DOHH2 (cell line): ENCODE results near the gene GBP4.

Experiments
- H3F3A ChIP-seq: fragments of 200-600 bp; sonication (generic), shearing (Covaris generic); 2 replicates; pipeline ENCODE4 v1.6.0; 2016; ENCODE audit warnings: antibody characterized with exemption, mild to moderate bottlenecking; ENCODE audit not compliant: control insufficient read depth, insufficient read depth
- H3K27ac ChIP-seq: fragments of 200-600 bp; sonication (generic); 2 replicates; pipeline ENCODE4 v1.5.1; 2014; ENCODE audit warnings: low read depth, mild to moderate bottlenecking, low read length, moderate library complexity
- H3K27me3 ChIP-seq: fragments of 200-600 bp; sonication (generic); 2 replicates; pipeline ENCODE4 v1.6.1; 2014; ENCODE audit warnings: mild to moderate bottlenecking, low read length, mixed read lengths; ENCODE audit not compliant: control insufficient read depth
- H3K36me3 ChIP-seq: fragments of 200-600 bp; sonication (generic); 2 replicates; pipeline ENCODE4 v1.6.1; 2014; ENCODE audit warnings: mild to moderate bottlenecking, low read length, moderate library complexity, mixed read lengths; ENCODE audit not compliant: control insufficient read depth
- H3K4me1 ChIP-seq: fragments of 200-600 bp; sonication (generic); 2 replicates; pipeline ENCODE4 v1.6.1; 2014; ENCODE audit warnings: mild to moderate bottlenecking, low read length, mixed read lengths; ENCODE audit not compliant: control insufficient read depth
- H3K4me2 ChIP-seq: fragments of 200-600 bp; sonication (generic); 2 replicates; pipeline ENCODE4 v1.6.0; 2014; ENCODE audit warnings: mild to moderate bottlenecking, low read length, moderate library complexity
- H3K4me3 ChIP-seq: fragments of 200-600 bp; sonication (generic); 2 replicates; pipeline ENCODE4 v1.5.1; 2014; ENCODE audit warnings: mild to moderate bottlenecking, low read length, mixed read lengths
- H3K79me2 ChIP-seq: fragments of 200-600 bp; sonication (generic); 2 replicates; pipeline ENCODE4 v1.6.1; 2014; ENCODE audit warnings: mild to moderate bottlenecking, low read length, mixed read lengths; ENCODE audit not compliant: control insufficient read depth
- H3K9me2 ChIP-seq: fragments of 200-600 bp; sonication (generic); replicated peaks from 2 replicates; pipeline ENCODE4 v1.6.1; 2014; ENCODE audit warnings: mild to moderate bottlenecking, low read length, mixed read lengths; ENCODE audit not compliant: control insufficient read depth
- H3K9me3 ChIP-seq: fragments of 200-600 bp; sonication (generic); 2 replicates; pipeline ENCODE4 v1.6.1; 2014; ENCODE audit warnings: antibody characterized with exemption, low read length, mixed read lengths; ENCODE audit not compliant: control insufficient read depth, insufficient read depth
- H4K20me1 ChIP-seq: fragments of 200-600 bp; sonication (generic); 2 replicates; pipeline ENCODE4 v1.6.0; 2014; ENCODE audit warnings: low read depth, mild to moderate bottlenecking, antibody characterized with exemption, low read length, moderate library complexity; ENCODE audit not compliant: control insufficient read depth, insufficient read depth
- EZH2phosphoT487 ChIP-seq: fragments of 200-600 bp; sonication (generic); IDR thresholded peaks from 2 replicates; pipeline ENCODE4 v1.6.1; 2017; ENCODE audit warnings: borderline replicate concordance, mild to moderate bottlenecking, antibody characterized with exemption, low read length, moderate library complexity, mixed read lengths
- TF ChIP-seq, protein P1 (sequence below): fragments of 200-600 bp; sonication (generic); IDR thresholded peaks from one replicate; pipeline ENCODE4 v1.5.1; 2014; ENCODE audit warnings: antibody characterized with exemption, mild to moderate bottlenecking, low read depth, low read length; ENCODE audit not compliant: poor library complexity, severe bottlenecking

Gene GBP4

DNA sequence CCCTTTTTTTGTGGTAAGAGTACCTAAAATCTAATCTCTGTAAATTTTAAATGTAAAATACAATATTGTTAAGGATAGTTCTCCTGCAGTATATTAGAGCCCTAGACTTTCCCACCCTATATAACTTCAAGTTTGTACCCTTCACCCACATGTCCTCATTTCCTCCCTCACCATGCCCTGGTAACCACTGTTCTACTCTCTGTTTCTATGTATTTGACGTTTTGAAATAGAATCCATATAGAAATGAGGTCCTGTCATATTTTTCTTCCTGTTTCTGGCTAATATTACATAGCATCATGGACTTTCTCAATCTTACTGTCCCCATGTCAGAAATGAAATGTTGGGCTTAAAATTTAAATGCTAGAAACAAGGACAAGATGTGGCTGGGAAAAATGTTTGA lies 47.7 kb downstream of the GBP4 start:
- Histone ChIP-seq H3F3A (no peaks in the 10 kb centered on the region), H3K79me2 (no peaks in the 10 kb centered on the region), H3K4me3 (no peak overlapping the region), H3K9me3 (no peaks in the 10 kb centered on the region), H3K9me2 (no peaks in the 10 kb centered on the region), H3K27me3 (no peaks in the 10 kb centered on the region), H3K4me1 (no peaks in the 10 kb centered on the region), H4K20me1 (no peaks in the 10 kb centered on the region), H3K4me2 (no peak overlapping the region), H3K36me3 (no peaks in the 10 kb centered on the region), H3K27ac (no peak overlapping the region)
- TF ChIP-seq, protein P1, sequence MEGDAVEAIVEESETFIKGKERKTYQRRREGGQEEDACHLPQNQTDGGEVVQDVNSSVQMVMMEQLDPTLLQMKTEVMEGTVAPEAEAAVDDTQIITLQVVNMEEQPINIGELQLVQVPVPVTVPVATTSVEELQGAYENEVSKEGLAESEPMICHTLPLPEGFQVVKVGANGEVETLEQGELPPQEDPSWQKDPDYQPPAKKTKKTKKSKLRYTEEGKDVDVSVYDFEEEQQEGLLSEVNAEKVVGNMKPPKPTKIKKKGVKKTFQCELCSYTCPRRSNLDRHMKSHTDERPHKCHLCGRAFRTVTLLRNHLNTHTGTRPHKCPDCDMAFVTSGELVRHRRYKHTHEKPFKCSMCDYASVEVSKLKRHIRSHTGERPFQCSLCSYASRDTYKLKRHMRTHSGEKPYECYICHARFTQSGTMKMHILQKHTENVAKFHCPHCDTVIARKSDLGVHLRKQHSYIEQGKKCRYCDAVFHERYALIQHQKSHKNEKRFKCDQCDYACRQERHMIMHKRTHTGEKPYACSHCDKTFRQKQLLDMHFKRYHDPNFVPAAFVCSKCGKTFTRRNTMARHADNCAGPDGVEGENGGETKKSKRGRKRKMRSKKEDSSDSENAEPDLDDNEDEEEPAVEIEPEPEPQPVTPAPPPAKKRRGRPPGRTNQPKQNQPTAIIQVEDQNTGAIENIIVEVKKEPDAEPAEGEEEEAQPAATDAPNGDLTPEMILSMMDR: no peak
- no peak for TF ChIP-seq EZH2phosphoT487

DNA sequence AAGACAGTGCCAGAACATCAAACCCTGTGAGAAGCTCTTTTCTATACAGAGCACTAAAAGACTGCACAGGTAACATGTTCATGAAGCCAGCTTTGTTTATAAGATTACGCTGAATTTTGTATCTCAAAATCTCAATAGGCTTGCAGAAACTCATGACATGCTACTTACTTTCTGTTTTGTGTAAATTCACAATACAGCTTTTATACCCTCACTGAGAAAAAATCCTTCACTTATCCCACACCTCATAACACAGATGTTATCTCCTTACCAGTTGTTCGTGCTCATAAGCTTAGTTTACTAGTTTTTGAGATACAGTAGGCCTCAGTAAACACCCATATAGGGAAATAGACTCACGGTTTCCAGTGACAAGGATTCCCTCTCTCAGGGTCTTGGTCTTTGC lies 48.8 kb downstream of the GBP4 start:
- Histone ChIP-seq H4K20me1 (no peaks in the 10 kb centered on the region), H3K27ac (no peak overlapping the region)
- TF ChIP-seq, protein P1: no peak
- TF ChIP-seq EZH2phosphoT487: no peak

DNA sequence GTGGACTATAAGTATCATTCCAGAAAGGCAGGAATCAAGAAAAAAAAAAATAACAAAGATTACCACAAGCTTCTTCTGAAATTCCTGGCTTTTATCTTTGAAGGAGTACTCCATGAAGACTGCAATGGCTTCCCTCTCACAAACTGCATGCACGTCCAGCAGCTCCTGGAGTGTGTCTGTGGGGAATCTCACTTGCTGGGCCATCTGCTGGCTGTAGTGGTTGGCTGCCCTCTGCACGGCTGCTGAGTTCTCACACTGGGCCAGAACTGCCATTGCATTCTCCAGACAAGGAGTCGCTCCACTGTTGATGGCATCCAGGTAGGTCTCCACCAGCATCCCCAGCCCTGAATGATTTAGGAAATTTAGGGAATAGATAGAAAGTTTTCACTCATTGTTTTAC lies 49.5 kb downstream of the GBP4 start:
- Histone ChIP-seq H4K20me1 (no peaks in the 10 kb centered on the region), H3K9me3 (no peaks in the 10 kb centered on the region), H3K27me3 (no peaks in the 10 kb centered on the region), H3K36me3 (no peaks in the 10 kb centered on the region), H3K4me1 (no peaks in the 10 kb centered on the region), H3K4me2 (no peak overlapping the region), H3K9me2 (no peaks in the 10 kb centered on the region), H3K79me2 (no peaks in the 10 kb centered on the region), H3K27ac (no peak overlapping the region), H3F3A (no peaks in the 10 kb centered on the region), H3K4me3 (no peak overlapping the region)
- no peak for TF ChIP-seq EZH2phosphoT487
- TF ChIP-seq, protein P1: no peak

More for the DNA sequence above, 48.8 kb downstream of the GBP4 start:
- Histone ChIP-seq H3K9me3 (no peaks in the 10 kb centered on the region), H3K27me3 (no peaks in the 10 kb centered on the region), H3K4me1 (no peaks in the 10 kb centered on the region), H3K9me2 (no peaks in the 10 kb centered on the region), H3K4me3 (no peak overlapping the region), H3K4me2 (no peak overlapping the region), H3F3A (no peaks in the 10 kb centered on the region), H3K36me3 (no peaks in the 10 kb centered on the region), H3K79me2 (no peaks in the 10 kb centered on the region)
